ENCODE measurements around the gene SBK2. TPM values are rescaled to one million over a fixed set of nuclear protein-coding genes. Genes with fewer than 3 reads are reported as not detected.

The SBK2 gene
- total and polyA plus RNA-seq, 9 of the 15 experiments (the other 6 are each of a cell fraction or from before 2014, with no cell fraction given) = not detected

DNA sequence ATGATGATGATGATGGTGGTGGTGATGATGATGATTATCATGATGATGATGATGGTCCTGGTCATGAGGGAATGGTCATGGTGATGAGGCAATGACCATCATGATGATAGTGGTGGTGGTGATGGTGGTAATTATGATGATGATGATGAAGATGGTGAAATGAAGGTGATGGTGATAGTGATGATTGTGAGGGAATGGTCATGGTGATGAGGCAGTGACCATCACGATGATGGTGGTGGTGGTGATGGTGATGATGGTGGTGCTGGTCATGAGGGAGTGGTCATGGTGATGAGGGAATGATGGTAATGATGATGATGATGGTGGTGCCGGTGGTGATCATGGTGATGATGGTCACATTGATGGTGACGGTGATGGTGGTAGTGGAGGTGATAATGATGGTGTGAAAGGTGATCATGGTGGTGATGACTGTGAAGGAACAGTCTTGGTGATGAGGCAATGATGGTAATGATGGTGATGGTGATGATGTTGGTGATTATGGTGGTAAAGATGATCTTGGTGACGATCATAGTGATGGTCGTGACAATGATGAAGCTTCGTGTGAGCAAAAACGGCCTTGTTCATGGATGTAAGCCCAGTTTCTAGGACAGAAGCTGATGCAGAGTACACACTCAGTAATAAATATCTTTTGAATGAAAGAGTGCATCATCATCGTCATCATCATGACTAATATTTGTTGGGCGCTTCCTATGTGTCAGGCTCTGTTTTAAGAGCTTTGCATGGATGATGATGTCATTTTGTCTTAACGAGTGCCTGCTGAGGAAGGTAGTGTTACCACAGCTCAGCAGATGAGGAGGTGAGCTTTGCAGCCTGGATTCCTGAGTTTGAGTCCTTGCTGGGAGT, 17.3 kb downstream of the SBK2 start (continued):
- TF ChIP-seq, protein P1, sequence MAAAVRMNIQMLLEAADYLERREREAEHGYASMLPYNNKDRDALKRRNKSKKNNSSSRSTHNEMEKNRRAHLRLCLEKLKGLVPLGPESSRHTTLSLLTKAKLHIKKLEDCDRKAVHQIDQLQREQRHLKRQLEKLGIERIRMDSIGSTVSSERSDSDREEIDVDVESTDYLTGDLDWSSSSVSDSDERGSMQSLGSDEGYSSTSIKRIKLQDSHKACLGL (CRISPR knock-in tag; IDR thresholded peaks at IDR 0.05; ENCODE audit: borderline replicate concordance, poor library complexity, severe bottlenecking) = no peak
- TF ChIP-seq HDGF (IDR thresholded peaks at IDR 0.05) (0 out of 2 replicates have a peak, but pooled peaks have one; percentile 76), POLR2AphosphoS5 (IDR thresholded peaks at IDR 0.05; ENCODE audit: control insufficient read depth, insufficient read depth, low read depth, low read length) (no peak), RBM22 (IDR thresholded peaks at IDR 0.05; ENCODE audit: low read depth, low read length, poor library complexity, severe bottlenecking) (no peak), SREBF1 (IDR thresholded peaks at IDR 0.05; ENCODE audit: borderline replicate concordance, low read depth, low read length) (no peak), CBFA2T2 (conservative IDR thresholded peaks at IDR 0.05) (0 out of 2 replicates have a peak, but pooled peaks have one; percentile 13), ZNF174 (CRISPR knock-in tag; IDR thresholded peaks at IDR 0.05) (no peak), CREBBP (IDR thresholded peaks at IDR 0.05; ENCODE audit: low read depth, low read length) (no peak), TAL1 (IDR thresholded peaks at IDR 0.05) (no peak), CBFA2T3 (IDR thresholded peaks at IDR 0.05) (no peak), HLTF (IDR thresholded peaks at IDR 0.05) (peak; percentile 48; the same call in 1 of the 2 replicates), MAFG (tag; conservative IDR thresholded peaks at IDR 0.05) (peak; percentile 52; the same call in 1 of the 2 replicates), MBD2 (IDR thresholded peaks at IDR 0.05; ENCODE audit: borderline replicate concordance, low read depth) (no peak), ZNF561 (CRISPR knock-in tag; conservative IDR thresholded peaks at IDR 0.05) (no peak), NCOA4 (IDR thresholded peaks at IDR 0.05; ENCODE audit: partially characterized antibody) (no peak), SMARCC2 (IDR thresholded peaks at IDR 0.05; ENCODE audit: low read depth) (no peak), EHMT2 (IDR thresholded peaks at IDR 0.05) (peak; percentile 90), ARID1B (IDR thresholded peaks at IDR 0.05) (0 out of 2 replicates have a peak, but pooled peaks have one; percentile 20)
- TF ChIP-seq, protein P2, sequence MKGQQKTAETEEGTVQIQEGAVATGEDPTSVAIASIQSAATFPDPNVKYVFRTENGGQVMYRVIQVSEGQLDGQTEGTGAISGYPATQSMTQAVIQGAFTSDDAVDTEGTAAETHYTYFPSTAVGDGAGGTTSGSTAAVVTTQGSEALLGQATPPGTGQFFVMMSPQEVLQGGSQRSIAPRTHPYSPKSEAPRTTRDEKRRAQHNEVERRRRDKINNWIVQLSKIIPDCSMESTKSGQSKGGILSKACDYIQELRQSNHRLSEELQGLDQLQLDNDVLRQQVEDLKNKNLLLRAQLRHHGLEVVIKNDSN (CRISPR knock-in tag; IDR thresholded peaks at IDR 0.05) = peak; percentile 21; the same call in 1 of the 2 replicates
- TF ChIP-seq, protein P3, sequence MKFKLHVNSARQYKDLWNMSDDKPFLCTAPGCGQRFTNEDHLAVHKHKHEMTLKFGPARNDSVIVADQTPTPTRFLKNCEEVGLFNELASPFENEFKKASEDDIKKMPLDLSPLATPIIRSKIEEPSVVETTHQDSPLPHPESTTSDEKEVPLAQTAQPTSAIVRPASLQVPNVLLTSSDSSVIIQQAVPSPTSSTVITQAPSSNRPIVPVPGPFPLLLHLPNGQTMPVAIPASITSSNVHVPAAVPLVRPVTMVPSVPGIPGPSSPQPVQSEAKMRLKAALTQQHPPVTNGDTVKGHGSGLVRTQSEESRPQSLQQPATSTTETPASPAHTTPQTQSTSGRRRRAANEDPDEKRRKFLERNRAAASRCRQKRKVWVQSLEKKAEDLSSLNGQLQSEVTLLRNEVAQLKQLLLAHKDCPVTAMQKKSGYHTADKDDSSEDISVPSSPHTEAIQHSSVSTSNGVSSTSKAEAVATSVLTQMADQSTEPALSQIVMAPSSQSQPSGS (CRISPR knock-in tag; IDR thresholded peaks at IDR 0.05) = peak; percentile 74; the same call in 1 of the 2 replicates
- TF ChIP-seq, protein P4, sequence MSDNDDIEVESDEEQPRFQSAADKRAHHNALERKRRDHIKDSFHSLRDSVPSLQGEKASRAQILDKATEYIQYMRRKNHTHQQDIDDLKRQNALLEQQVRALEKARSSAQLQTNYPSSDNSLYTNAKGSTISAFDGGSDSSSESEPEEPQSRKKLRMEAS (CRISPR knock-in tag; IDR thresholded peaks at IDR 0.05) = no peak
- TF ChIP-seq, protein P5, sequence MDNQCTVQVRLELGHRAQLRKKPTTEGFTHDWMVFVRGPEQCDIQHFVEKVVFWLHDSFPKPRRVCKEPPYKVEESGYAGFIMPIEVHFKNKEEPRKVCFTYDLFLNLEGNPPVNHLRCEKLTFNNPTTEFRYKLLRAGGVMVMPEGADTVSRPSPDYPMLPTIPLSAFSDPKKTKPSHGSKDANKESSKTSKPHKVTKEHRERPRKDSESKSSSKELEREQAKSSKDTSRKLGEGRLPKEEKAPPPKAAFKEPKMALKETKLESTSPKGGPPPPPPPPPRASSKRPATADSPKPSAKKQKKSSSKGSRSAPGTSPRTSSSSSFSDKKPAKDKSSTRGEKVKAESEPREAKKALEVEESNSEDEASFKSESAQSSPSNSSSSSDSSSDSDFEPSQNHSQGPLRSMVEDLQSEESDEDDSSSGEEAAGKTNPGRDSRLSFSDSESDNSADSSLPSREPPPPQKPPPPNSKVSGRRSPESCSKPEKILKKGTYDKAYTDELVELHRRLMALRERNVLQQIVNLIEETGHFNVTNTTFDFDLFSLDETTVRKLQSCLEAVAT (IDR thresholded peaks at IDR 0.05) = peak; percentile 15 to 46; a peak in 1 of 4 replicates
